Loucy (cell line): ENCODE data around the gene EIF6.

ENCODE experiments used
- H2AFZ ChIP-seq: fragments of 200-600 bp; sonication (generic); 2 replicates; pipeline ENCODE4 v1.6.0; 2016; ENCODE audit warnings: antibody characterized with exemption, mild to moderate bottlenecking, low read length, moderate library complexity
- H3F3A ChIP-seq: fragments of 200-600 bp; 2 replicates; pipeline ENCODE4 v1.6.0; 2016; ENCODE audit warnings: antibody characterized with exemption, low read depth, mild to moderate bottlenecking
- H3K27me3 ChIP-seq: fragments of 200-600 bp; sonication (generic); 2 replicates; pipeline ENCODE4 v1.6.1; 2014; ENCODE audit warnings: low read length, mild to moderate bottlenecking; ENCODE audit not compliant: insufficient read depth, poor library complexity, severe bottlenecking
- H3K36me3 ChIP-seq: fragments of 200-600 bp; sonication (generic); 2 replicates; pipeline ENCODE4 v1.6.1; 2016; ENCODE audit warnings: low read length; ENCODE audit not compliant: insufficient read depth
- H3K4me1 ChIP-seq: fragments of 200-600 bp; sonication (generic); 2 replicates; pipeline ENCODE4 v1.5.1; 2014; ENCODE audit warnings: low read length, mild to moderate bottlenecking; ENCODE audit not compliant: insufficient read depth, poor library complexity, severe bottlenecking
- H3K4me2 ChIP-seq: fragments of 200-600 bp; sonication (generic); 2 replicates; pipeline ENCODE4 v1.6.0; 2014; ENCODE audit warnings: antibody characterized with exemption, low read length, low read depth, mild to moderate bottlenecking; ENCODE audit not compliant: poor library complexity, severe bottlenecking
- H3K4me3 ChIP-seq: fragments of 200-600 bp; sonication (generic); 2 replicates; pipeline ENCODE4 v1.5.1; 2014; ENCODE audit warnings: low read length, mild to moderate bottlenecking, mixed read lengths; ENCODE audit not compliant: poor library complexity, severe bottlenecking
- H3K79me2 ChIP-seq: fragments of 200-600 bp; sonication (generic); 2 replicates; pipeline ENCODE4 v1.6.1; 2014; ENCODE audit warnings: low read length; ENCODE audit not compliant: insufficient read depth
- H3K9ac ChIP-seq: fragments of 200-600 bp; sonication (generic); 2 replicates; pipeline ENCODE4 v1.6.0; 2014; ENCODE audit warnings: mild to moderate bottlenecking, low read depth, low read length, moderate library complexity; ENCODE audit not compliant: poor library complexity, severe bottlenecking
- H3K9me2 ChIP-seq: fragments of 200-600 bp; sonication (generic); replicated peaks from 2 replicates; pipeline ENCODE4 v1.6.1; 2016; ENCODE audit warnings: low read depth, low read length, mixed read lengths
- H3K9me3 ChIP-seq: fragments of 200-600 bp; sonication (generic); 2 replicates; pipeline ENCODE4 v1.6.1; 2014; ENCODE audit warnings: mild to moderate bottlenecking, antibody characterized with exemption, low read length, low read depth; ENCODE audit not compliant: insufficient read depth
- H4K20me1 ChIP-seq: fragments of 200-600 bp; sonication (generic); 2 replicates; pipeline ENCODE4 v1.6.0; 2014; ENCODE audit warnings: antibody characterized with exemption, low read length, mild to moderate bottlenecking; ENCODE audit not compliant: insufficient read depth, poor library complexity, severe bottlenecking
- EZH2phosphoT487 ChIP-seq: fragments of 200-600 bp; IDR thresholded peaks from 2 replicates; pipeline ENCODE4 v1.6.1; 2018; ENCODE audit warnings: antibody characterized with exemption, mild to moderate bottlenecking, moderate library complexity, borderline replicate concordance
- TF ChIP-seq, protein P1 (sequence below): fragments of 200-600 bp; sonication (generic); conservative IDR thresholded peaks from 2 replicates; pipeline ENCODE4 v1.5.1; 2014; ENCODE audit warnings: mild to moderate bottlenecking, antibody characterized with exemption, low read length

EIF6 gene

GRCh38 chr20:35240811-35241293 lies 43.7 kb downstream of the EIF6 start:
- H3K27me3 ChIP-seq: no peaks in the 10 kb centered on the region
- H3K4me1 ChIP-seq: no peaks in the 10 kb centered on the region
- H3K4me2 ChIP-seq: no peak overlapping the region
- H4K20me1 ChIP-seq: no peaks in the 10 kb centered on the region
- no peaks in the 10 kb centered on the region for H3K9me3 ChIP-seq
- H3K36me3 ChIP-seq: no peaks in the 10 kb centered on the region
- H3K9me2 ChIP-seq: no peaks in the 10 kb centered on the region
- no peaks in the 10 kb centered on the region for H3F3A ChIP-seq
- no peak overlapping the region for H3K4me3 ChIP-seq
- no peaks in the 10 kb centered on the region for H3K79me2 ChIP-seq
- H2AFZ ChIP-seq: no peak overlapping the region
- no peak overlapping the region for H3K9ac ChIP-seq
- TF ChIP-seq, protein P1, sequence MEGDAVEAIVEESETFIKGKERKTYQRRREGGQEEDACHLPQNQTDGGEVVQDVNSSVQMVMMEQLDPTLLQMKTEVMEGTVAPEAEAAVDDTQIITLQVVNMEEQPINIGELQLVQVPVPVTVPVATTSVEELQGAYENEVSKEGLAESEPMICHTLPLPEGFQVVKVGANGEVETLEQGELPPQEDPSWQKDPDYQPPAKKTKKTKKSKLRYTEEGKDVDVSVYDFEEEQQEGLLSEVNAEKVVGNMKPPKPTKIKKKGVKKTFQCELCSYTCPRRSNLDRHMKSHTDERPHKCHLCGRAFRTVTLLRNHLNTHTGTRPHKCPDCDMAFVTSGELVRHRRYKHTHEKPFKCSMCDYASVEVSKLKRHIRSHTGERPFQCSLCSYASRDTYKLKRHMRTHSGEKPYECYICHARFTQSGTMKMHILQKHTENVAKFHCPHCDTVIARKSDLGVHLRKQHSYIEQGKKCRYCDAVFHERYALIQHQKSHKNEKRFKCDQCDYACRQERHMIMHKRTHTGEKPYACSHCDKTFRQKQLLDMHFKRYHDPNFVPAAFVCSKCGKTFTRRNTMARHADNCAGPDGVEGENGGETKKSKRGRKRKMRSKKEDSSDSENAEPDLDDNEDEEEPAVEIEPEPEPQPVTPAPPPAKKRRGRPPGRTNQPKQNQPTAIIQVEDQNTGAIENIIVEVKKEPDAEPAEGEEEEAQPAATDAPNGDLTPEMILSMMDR: no peak
- TF ChIP-seq EZH2phosphoT487: no peak

GRCh38 chr20:35240083-35240810 lies 44.3 kb downstream of the EIF6 start:
- Histone ChIP-seq H3F3A (no peaks in the 10 kb centered on the region), H2AFZ (no peak overlapping the region), H3K36me3 (no peaks in the 10 kb centered on the region), H3K9me3 (no peaks in the 10 kb centered on the region), H3K9ac (no peak overlapping the region), H3K4me1 (no peaks in the 10 kb centered on the region), H3K4me3 (no peak overlapping the region), H3K9me2 (no peaks in the 10 kb centered on the region), H3K4me2 (no peak overlapping the region), H4K20me1 (no peaks in the 10 kb centered on the region), H3K27me3 (no peaks in the 10 kb centered on the region), H3K79me2 (no peaks in the 10 kb centered on the region)
- TF ChIP-seq EZH2phosphoT487: no peak
- TF ChIP-seq, protein P1: no peak

GRCh38 chr20:35238735-35239134 lies 45.8 kb downstream of the EIF6 start:
- no peak overlapping the region for H3K9ac ChIP-seq
- no peaks in the 10 kb centered on the region for H3K27me3 ChIP-seq
- no peak overlapping the region for H3K4me2 ChIP-seq
- H3K4me1 ChIP-seq: no peaks in the 10 kb centered on the region
- TF ChIP-seq, protein P1: no peak
- TF ChIP-seq EZH2phosphoT487: no peak
- H3K79me2 ChIP-seq: no peaks in the 10 kb centered on the region
- H2AFZ ChIP-seq: no peak overlapping the region
- H4K20me1 ChIP-seq: no peaks in the 10 kb centered on the region
- no peaks in the 10 kb centered on the region for H3K9me3 ChIP-seq
- H3F3A ChIP-seq: no peaks in the 10 kb centered on the region
- no peaks in the 10 kb centered on the region for H3K9me2 ChIP-seq
- H3K36me3 ChIP-seq: no peaks in the 10 kb centered on the region
- H3K4me3 ChIP-seq: no peak overlapping the region
